ENCODE measurements around the gene EEF1AKMT4. TPM values are rescaled to one million over a fixed set of nuclear protein-coding genes. Genes with fewer than 3 reads are reported as not detected.
A peak's percentile ranks its signal among the peaks of the same experiment; 100 is the strongest.

Gene EEF1AKMT4
- total RNA-seq, 1 experiment from 2014 or later: 8.1 TPM

GRCh38 chr3:184261854-184262763 lies 12.6 kb downstream of the EEF1AKMT4 start:
- Histone ChIP-seq H3K9me3 (ENCODE audit: control insufficient read depth, low read depth, low read length) (no peaks in the 10 kb centered on the region), H3K23me2 (ENCODE audit: insufficient read length, low read depth, low read length, poor library complexity, severe bottlenecking) (peaks cover 21% of the 10 kb centered on the region), H4K20me1 (ENCODE audit: control insufficient read depth, insufficient read depth, insufficient read length) (no peaks in the 10 kb centered on the region), H3K27ac (ENCODE audit: insufficient read length, low read depth, low read length) (no peak overlapping the region), H2BK20ac (ENCODE audit: low read depth, low read length, poor library complexity, severe bottlenecking) (no peak overlapping the region), H3K14ac (ENCODE audit: insufficient read depth, low read length) (no peak overlapping the region), H2BK120ac (ENCODE audit: low read depth, low read length, poor library complexity, severe bottlenecking) (no peak overlapping the region), H2BK15ac (ENCODE audit: low read depth, low read length) (no peak overlapping the region), H2AK5ac (ENCODE audit: insufficient read length, low read length) (no peak overlapping the region), H3K79me2 (ENCODE audit: insufficient read depth, low read length) (no peaks in the 10 kb centered on the region), H2BK5ac (ENCODE audit: insufficient read length, low read length) (no peak overlapping the region), H3K23ac (ENCODE audit: insufficient read length, low read depth, low read length) (no peak overlapping the region), H3T11ph (ENCODE audit: low read length) (no peak overlapping the region), H3K9ac (ENCODE audit: extremely low read depth, insufficient read length, low read length) (no peak overlapping the region), H3K4me1 (ENCODE audit: insufficient read depth, low read length) (no peaks in the 10 kb centered on the region), H3K4ac (ENCODE audit: low read depth, low read length) (no peak overlapping the region), H4K5ac (ENCODE audit: insufficient read length, low read depth, low read length) (no peak overlapping the region), H3K79me1 (ENCODE audit: insufficient read depth, low read depth, low read length, poor library complexity, severe bottlenecking) (no peaks in the 10 kb centered on the region), H2BK12ac (ENCODE audit: insufficient read length, low read depth, low read length) (no peak overlapping the region), H3K18ac (ENCODE audit: insufficient read length, low read depth, low read length) (no peak overlapping the region), H3K27me3 (ENCODE audit: insufficient read depth, low read length) (peaks cover 14% of the 10 kb centered on the region; the same call in 1 of the 2 replicates), H3K4me2 (ENCODE audit: insufficient read depth, insufficient read length, low read length) (peak overlapping the region; percentile 89), H4K91ac (ENCODE audit: insufficient read length, low read depth, low read length) (no peak overlapping the region), H4K8ac (replicated peaks; ENCODE audit: insufficient read length, low read depth, low read length) (no peak overlapping the region), H2AFZ (ENCODE audit: low read length) (no peak overlapping the region), H3K56ac (ENCODE audit: insufficient read length, low read depth, low read length) (no peak overlapping the region)
- no CpG with 5 or more reads among the region's 66 CpGs for WGBS (ENCODE audit: extremely low coverage, insufficient read length, low lambda C conversion rate)
- peak; percentile 38 for DNase-seq
- Mint-ChIP-seq H3K4me3 (peak overlapping the region; percentile 81 to 86), H3K9me3 (peaks cover 1% of the 10 kb centered on the region in 2 experiments; a peak in 2 of 5 replicates), H3K27me3 (ENCODE audit: low read depth) (peaks cover 73% of the 10 kb centered on the region), H3K36me3 (ENCODE audit: insufficient read depth in 1 of 3, low read depth in 3 of 3) (peaks cover 0 to 8% (median 2%) of the 10 kb centered on the region in 3 experiments; a peak in 4 of 7 replicates), H3K27ac (peak overlapping the region in 1 of 3 experiments; percentile 77; a peak in 3 of 7 replicates), H3K4me1 (peaks cover 18 to 19% of the 10 kb centered on the region in 2 experiments)
- TF ChIP-seq CTCF (conservative IDR thresholded peaks at IDR 0.05): no peak
